GM21576 (cell line): Measurements from ENCODE around the gene UCKL1.
A peak's percentile ranks its signal among the peaks of the same experiment; 100 is the strongest.
"Not testable (repeated sequence)": the region's sequence is repeated elsewhere in the genome, so short reads cannot be mapped to it uniquely, and the experiment has no call there.

Experiments used
- ATAC-seq: cut with Tn5 transposase; IDR thresholded peaks from one replicate; pipeline ENCODE4 v1.9.1; 2021; ENCODE audit warnings: mild to moderate bottlenecking, moderate library complexity; ENCODE audit not compliant: unreplicated experiment

UCKL1 gene

DNA sequence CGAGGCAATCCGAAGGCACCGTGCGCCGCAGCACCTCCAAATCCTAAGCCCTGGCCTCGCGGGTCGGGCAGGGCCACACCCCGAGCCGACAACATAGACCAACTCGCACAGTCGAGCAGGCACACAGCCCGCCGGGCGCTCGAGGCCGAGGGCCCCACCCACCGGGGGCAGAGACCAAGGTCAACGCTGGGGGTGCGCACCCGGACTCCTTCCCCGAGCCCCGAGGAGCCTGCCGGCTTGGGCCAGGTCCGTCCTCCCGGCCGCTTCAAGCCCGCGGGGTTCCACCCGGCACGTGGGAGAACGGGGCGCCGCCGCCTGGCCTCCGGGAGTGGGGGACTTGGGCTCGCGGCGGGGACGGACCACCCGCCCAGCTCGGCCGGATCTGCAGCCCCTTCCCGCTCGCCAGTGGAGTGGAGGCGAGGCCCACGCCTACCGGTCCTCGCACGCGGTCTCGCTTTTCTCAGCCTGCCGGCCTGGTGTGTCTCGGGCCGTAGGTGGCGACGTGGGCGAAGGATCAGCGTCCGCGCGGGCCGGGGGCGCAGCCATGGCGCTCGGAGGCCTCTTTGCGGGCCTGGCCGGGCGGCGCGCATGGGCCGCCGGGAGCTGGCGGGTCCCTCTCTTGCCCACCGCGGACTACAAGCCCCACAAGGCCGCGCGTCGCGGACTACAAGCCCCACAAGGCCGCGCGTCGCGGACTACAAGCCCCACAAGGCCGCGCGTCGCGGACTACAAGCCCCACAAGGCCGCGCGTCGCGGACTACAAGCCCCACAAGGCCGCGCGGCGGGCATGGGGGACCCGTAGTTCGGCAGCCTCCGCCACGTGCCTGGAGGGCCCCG is at the start of gene UCKL1:
UCKL1 (minus strand) TSS at position 590 of the 837 bp plus-strand sequence; CDS start at position 546, 44 bp downstream.
- ATAC-seq, result peak; percentile 51

DNA sequence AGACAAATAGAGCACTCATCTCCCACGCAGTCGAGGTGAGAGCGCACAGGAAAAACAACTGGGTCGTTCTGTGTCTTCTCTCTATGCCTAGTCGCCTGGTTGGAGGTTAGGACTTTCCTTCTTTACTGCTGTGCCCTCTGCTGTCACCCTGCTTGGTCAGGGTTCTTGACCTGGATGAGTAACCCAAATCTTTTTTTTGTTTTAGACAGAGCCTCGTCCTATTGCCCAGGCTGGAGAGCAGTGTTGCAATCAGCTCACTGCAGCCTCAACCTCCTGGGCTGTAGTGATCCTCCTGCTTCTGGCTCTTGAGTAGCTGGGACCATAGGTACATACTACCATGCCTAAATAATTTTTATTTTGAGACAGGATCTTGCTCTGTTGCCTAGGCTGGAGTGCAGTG is 49.2 kb upstream of the UCKL1 start:
- no peak for ATAC-seq

GRCh38 chr20:64003960-64004725 is 47.9 kb upstream of the UCKL1 start:
- ATAC-seq, result no peak

DNA sequence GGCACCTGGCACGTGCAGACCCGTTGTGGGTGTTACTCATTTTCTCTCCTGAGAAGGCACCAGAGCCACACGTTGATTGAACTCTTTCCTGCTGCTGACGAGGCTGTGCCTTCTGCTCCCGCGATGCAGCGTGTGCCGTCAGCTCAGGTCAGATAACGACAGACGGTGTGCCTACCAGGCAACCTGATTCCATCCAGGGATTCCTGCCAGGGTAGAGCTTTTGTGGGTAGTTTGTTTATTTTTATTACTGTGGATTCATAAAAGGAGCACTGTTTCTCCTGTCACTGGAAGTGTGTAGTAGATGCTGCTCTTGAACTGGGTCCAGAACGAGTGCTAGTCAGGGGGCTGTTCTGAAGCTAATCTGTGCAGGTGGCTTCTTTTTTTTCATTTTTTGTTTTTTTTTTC is 45.4 kb upstream of the UCKL1 start:
- ATAC-seq, result no peak

DNA sequence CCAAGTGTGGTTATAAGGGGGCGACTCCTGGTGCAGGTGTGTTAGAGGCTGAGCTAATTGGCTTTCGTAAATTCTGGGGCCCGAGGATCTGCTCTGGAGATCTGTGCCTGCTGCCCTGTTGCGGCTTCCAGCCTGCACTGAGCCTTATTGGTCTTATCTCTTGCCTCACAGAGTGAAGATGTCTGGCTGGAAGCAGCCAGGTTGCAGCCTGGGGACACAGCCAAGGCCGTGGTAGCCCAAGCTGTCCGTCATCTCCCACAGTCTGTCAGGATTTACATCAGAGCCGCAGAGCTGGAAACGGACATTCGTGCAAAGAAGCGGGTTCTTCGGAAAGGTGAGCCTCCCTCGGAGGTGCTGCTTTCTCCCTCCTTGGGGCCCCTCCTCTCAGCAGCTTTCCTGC is 44.7 kb upstream of the UCKL1 start:
- no peak for ATAC-seq

DNA sequence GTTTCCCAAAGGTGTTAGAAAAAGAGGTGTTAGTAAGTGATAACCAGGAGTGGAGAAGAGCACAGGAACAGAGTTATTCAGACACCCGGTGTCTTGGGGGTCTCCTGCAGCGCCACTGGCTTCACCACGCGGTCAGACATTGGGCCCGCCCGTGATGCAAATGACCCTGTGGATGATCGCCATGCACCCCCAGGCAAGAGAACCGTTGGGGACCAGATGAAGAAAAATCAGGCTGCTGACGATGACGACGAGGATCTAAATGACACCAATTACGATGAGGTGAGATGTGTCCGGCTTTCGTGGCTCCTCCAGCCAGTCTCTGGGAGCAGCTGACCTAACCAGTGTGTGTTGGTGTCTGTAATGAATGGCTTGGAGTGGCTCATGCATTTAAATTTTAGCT is 26.7 kb upstream of the UCKL1 start:
- ATAC-seq, result no peak

DNA sequence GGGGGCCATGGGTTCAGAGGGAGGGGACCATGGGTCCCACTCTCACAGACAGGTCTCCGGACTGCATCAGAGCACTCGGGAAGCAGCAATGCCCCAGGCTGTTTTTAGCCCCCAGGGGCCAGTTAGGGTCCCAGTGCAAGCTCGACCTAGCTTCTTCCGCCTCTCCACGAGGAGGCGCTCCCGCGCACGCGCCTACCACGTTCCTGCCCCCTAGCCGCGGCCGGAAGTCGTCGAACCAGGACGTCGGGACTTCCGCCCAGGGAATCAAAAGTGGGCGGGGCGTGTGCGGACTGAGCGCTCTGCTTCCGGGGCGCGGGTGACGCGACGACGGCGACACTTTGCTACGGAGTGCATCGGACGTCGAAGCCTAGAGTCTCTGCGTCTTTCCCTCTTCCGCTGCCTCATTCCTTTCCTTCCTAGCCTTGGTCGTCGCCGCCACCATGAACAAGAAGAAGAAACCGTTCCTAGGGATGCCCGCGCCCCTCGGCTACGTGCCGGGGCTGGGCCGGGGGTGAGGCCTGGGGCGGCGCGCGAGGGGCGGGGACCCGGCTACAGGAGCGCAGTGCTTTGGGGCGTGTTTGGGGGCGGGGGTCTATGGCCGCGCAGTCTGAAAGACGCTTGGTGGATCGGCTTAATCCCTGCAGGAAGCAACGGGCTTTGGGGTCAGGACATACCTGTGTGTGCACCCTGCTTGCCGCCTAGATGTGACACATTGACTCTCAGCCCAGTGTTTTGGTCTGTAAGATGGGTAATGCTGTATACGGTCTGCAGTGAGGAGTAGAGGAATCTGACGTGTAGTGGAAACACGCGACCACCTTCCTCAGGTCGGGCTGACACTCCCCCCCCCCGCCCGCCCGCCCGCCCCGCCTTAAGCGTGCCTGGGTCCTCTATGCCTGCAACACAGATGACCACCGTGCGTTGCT is 24.9 kb upstream of the UCKL1 start, which contains the start of gene PRPF6:
PRPF6 (plus strand) TSS at position 327 of the 923 bp plus-strand sequence; CDS start at position 441, 114 bp downstream.
- ATAC-seq, result peak; percentile 42

GRCh38 chr20:63980317-63980805 is 24.1 kb upstream of the UCKL1 start:
- ATAC-seq, result peak; percentile 8

DNA sequence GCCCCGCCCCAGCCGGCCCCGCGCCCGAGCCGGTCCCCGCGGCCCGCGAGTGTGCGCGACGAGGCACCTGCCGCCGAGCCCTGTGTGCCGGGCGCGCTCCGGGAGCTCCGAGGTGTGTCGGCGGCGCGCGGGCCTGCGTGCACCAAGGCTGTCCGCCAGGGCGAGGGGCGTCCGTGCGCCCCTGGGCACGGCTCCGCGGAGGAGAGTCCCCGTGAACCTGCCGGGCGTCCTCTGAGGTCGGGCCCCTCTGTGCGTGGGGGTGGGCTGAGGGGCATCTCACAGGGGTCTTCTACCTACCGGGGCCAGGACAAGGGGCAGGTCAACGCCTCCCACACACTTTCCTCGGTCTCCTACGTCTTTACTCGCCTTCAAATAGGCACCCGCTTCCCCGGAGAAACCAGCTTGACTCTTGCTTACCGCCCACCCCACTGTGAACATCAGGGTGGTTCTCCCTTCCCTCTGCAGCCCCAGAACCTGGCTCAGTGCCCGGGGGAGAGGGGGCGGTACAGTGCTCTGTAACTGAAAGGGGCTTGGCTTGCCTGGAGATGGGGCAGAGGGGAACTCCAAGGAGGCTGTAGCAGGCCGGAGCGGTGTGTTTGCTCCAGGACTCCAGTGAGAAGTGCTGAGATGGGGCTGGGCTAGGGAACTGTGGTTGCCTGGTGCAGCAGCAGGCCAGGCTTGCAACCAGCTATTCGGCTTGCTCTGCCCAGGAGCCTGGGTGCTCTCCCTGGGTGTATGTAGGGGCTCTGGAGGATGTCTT is 23.5 kb upstream of the UCKL1 start, which contains the start of gene SAMD10:
SAMD10 (minus strand) TSS at position 86 of the 760 bp plus-strand sequence. CDS start 175 bp downstream, outside the sequence.
- peak; percentile 36 for ATAC-seq

DNA sequence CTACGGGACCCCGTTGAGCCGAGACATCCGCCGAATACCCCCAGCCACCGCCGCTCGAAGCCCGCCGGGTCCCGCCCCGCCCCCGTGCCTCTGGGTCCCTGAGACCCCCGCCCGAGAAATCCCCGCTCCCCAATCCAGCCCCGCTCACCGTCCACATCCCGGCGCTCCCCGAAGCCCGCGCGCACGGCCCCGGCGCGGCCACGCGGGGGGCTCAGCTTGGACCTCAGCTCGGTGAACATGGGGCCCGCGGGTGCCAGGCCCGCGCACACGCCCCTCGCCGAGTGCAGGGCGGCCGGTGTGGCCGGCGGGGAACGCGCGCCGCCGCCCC is 23.0 kb upstream of the UCKL1 start:
- ATAC-seq, result no peak

GRCh38 chr20:63978319-63979228 is 22.4 kb upstream of the UCKL1 start:
- ATAC-seq, result peak; percentile 37

DNA sequence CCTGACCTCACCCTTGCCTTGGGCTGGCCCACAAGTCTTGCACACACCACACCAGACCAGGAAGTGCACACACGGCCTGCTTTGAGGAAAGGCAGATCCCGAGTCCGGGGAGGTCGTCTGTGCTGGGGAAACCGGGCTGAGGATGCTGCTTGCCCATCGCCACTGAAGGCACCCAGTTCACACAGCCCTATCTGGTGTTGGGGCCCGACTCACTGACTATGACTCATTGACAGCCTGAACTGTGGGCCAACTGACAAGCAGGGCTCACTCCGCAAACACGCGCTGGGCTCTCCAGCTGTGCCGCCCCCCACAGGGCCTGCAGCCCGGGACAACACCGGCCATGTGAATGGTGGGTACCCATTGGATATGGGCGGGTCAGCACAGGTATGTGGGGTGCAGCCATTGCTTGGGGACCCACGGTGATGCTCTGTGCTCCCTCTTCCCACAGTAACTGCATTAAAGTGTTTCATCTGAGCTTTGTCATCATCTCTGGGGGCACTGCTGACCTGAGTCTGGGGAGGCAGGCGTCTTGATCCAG is 21.6 kb upstream of the UCKL1 start:
- no peak for ATAC-seq

GRCh38 chr20:63976980-63977738 is 20.9 kb upstream of the UCKL1 start:
- no peak for ATAC-seq

- not testable (repeated sequence) for ATAC-seq
Measured at GRCh38 chr20:63976511-63976910, 20.3 kb upstream of the UCKL1 start.

DNA sequence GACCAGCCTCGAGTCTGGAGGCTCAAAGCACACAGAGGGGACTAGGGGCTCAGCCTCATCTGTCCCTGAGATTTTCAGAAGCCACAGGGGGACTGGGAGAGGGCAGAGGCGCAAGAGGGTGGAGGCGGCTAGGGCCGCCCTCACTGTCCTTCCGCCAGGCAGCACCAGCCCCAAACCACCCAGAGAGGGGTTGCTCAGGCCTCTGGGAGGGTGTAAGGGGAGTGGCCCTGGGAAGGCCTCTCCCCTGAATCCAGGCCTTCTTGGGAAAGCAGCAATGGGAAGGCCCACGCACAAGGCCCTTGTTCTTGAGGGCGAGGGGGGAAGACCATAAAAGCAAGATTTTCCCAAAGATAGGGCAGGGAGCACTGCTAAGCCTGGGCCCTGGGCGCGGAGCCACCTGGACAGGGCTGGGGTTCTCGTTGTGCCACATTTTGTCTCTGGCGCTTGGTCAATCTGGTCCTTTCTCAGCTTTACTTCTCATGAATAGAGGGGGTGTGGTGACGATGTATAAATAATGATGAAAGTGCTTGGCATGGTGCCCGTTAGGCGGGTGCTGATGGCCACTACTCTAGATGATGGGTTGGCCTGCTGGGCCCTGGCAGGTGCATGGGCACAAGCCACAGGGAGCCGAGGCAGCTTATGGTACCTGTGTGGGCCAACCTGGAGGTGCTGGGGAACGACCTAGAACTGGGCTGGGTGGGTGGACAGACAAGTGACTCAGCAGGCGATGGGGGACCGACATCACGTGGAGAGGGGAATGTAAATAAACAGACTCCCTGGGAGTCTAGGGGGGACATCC is 18.4 kb upstream of the UCKL1 start:
- ATAC-seq, result no peak

DNA sequence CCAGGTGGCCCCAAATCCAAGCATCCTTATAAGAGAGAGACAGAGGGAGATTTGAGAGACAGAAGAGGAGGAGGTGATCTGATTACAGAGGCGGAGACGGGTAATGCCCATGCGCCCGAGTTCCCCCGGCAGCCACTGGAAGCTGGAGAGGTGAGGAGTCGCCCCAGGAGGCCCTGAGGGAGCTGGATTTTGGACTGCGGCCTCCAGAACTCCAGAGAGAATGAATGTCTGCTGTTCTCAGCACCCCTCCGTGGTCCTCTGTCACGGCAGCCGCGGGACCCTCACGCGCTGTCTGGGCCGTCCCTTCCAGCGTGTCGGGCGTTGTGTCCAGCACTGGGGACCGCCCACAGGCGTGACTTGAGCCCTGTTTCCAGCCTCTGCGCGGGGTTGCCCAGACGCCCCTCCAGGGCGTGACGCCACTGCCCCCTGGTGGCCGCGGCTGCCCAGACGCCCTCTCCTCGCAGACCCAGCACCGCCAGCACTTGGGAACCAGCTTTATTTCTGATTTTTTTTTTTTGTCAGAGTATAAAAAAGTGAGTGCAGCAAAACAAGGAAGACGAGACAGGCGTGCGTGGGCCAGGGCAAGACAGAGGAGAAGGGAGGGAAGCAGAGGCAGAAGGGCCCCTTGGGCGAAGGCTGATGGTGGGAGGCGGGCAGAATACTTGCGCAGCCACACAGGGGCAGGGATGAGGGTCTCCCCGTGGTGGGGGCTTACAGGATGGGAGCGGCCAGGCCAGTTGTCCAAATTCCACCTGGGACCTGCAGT is 17.6 kb upstream of the UCKL1 start:
- no peak for ATAC-seq

GRCh38 chr20:63973160-63973479 is 16.9 kb upstream of the UCKL1 start:
- no peak for ATAC-seq
